ENCODE measurements around the gene P2RX7. TPM values are rescaled to one million over a fixed set of nuclear protein-coding genes. Genes with fewer than 3 reads are reported as not detected.

Gene P2RX7
- polyA plus RNA-seq, 3 donors, result 12.3 to 66.3 (median 20.5) TPM

DNA sequence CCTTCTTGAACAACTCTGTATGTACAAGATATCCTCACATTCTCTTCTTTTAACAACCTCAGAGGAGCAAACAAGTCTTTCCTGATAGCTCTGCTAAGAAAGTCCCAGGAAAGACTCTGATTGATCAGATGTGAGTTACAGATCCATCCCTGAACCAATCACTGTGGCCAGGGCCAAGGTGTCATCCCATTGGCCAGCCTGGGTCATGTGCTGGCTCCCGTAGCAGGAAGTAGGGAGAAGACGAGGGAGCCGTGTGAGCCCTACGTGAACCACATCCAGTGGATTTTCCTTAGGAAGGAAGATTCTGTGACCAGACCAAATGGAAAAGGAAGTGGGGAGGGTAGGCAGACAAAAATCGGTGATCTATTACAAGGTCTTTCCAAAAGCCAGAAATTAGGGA, 5.6 kb downstream of the P2RX7 start:
- peaks cover 14 to 43% of the 10 kb centered on the region in 2 donors for H3K36me3 ChIP-seq (replicated peaks in 1 of 2; ENCODE audit: control insufficient read depth in 1 of 2, insufficient read depth in 2 of 2, low read length in 2 of 2)
- peaks cover 97% of the 10 kb centered on the region for H3K79me2 ChIP-seq (ENCODE audit: insufficient read depth, low read length)
- WGBS (ENCODE audit: insufficient coverage), result 77% methylated on average over 5 of the region's 5 CpGs
- no peak overlapping the region for H2AFZ ChIP-seq (ENCODE audit: insufficient read depth, low read depth, low read length, poor library complexity, severe bottlenecking)
- peak overlapping the region in 4 of 7 donors; percentile 15 to 47 (median 40) for H3K27ac Mint-ChIP-seq
- peak overlapping the region in 1 of 2 donors; percentile 25 for H3K27ac ChIP-seq (ENCODE audit: low read depth in 1 of 2, low read length in 2 of 2)
- peaks cover 39 to 45% of the 10 kb centered on the region in 2 donors for H3K36me3 Mint-ChIP-seq
- TF ChIP-seq, protein P1, sequence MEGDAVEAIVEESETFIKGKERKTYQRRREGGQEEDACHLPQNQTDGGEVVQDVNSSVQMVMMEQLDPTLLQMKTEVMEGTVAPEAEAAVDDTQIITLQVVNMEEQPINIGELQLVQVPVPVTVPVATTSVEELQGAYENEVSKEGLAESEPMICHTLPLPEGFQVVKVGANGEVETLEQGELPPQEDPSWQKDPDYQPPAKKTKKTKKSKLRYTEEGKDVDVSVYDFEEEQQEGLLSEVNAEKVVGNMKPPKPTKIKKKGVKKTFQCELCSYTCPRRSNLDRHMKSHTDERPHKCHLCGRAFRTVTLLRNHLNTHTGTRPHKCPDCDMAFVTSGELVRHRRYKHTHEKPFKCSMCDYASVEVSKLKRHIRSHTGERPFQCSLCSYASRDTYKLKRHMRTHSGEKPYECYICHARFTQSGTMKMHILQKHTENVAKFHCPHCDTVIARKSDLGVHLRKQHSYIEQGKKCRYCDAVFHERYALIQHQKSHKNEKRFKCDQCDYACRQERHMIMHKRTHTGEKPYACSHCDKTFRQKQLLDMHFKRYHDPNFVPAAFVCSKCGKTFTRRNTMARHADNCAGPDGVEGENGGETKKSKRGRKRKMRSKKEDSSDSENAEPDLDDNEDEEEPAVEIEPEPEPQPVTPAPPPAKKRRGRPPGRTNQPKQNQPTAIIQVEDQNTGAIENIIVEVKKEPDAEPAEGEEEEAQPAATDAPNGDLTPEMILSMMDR (IDR thresholded peaks at IDR 0.05), result no peak
- H3K9me3 Mint-ChIP-seq, result peaks cover 0 to 9% (median 3%) of the 10 kb centered on the region in 7 donors
- intact Hi-C loops (cut with micrococcal nuclease), result no loop called here
- no peaks in the 10 kb centered on the region for H3K9me3 ChIP-seq (replicated peaks in 1 of 2; ENCODE audit: control insufficient read depth in 1 of 2, insufficient read depth in 1 of 2, low read length in 2 of 2)
- no peaks in the 10 kb centered on the region for H4K20me1 ChIP-seq (ENCODE audit: insufficient read depth, low read length)
- H3K4me1 Mint-ChIP-seq, result peaks cover 68% of the 10 kb centered on the region
- H3K4me3 Mint-ChIP-seq, result no peak overlapping the region
- peaks cover 53 to 65% of the 10 kb centered on the region in 2 donors for H3K4me1 ChIP-seq (ENCODE audit: control insufficient read depth in 1 of 2, insufficient read depth in 2 of 2, low read length in 2 of 2)
- peaks cover 0 to 2% (median 2%) of the 10 kb centered on the region in 3 donors for H3K27me3 Mint-ChIP-seq (ENCODE audit: low read depth in 3 of 3)
- DNase-seq, result peak in 1 of 3 donors; percentile 34
- H3K27me3 ChIP-seq (ENCODE audit: control insufficient read depth in 2 of 2, insufficient read depth in 2 of 2, low read length in 2 of 2), result no peaks in the 10 kb centered on the region
- H3K4me3 ChIP-seq (replicated peaks in 1 of 3; ENCODE audit: low read depth in 2 of 3, low read length in 3 of 3), result no peak overlapping the region
- no peak overlapping the region for H3K9ac ChIP-seq (ENCODE audit: insufficient read depth, low read length, poor library complexity, severe bottlenecking)
- H3K4me2 ChIP-seq (replicated peaks; ENCODE audit: extremely low read depth, low read length, poor library complexity, severe bottlenecking), result no peak overlapping the region

DNA sequence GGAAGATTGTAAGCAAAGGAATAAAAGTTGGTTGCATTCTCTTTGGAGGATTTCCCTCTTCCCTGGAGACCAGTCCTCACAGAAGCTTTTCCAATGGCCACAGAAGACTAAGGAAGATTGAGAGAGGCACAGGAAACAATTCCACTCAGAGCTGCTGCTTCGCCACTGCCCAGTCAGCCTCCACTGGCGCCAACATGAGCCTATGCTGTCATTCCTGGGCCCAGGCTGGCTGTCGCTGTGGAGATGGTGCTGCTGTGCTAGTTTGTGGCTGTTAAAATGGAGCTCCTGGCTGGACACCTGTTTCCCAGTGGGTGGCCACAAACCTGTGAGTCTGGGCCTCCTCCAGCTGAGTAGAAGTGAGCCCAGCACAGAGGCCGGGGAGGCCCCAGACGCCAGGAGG, 6.6 kb downstream of the P2RX7 start:
- no peak overlapping the region for H3K4me3 Mint-ChIP-seq
- peaks cover 88% of the 10 kb centered on the region for H3K79me2 ChIP-seq (ENCODE audit: insufficient read depth, low read length)
- H3K36me3 ChIP-seq (replicated peaks in 1 of 2; ENCODE audit: control insufficient read depth in 1 of 2, insufficient read depth in 2 of 2, low read length in 2 of 2), result peaks cover 14 to 43% of the 10 kb centered on the region in 2 donors
- peaks cover 0 to 9% (median 3%) of the 10 kb centered on the region in 7 donors for H3K9me3 Mint-ChIP-seq
- no peak overlapping the region for H3K4me2 ChIP-seq (replicated peaks; ENCODE audit: extremely low read depth, low read length, poor library complexity, severe bottlenecking)
- no peaks in the 10 kb centered on the region for H4K20me1 ChIP-seq (ENCODE audit: insufficient read depth, low read length)
- TF ChIP-seq, protein P1 (IDR thresholded peaks at IDR 0.05), result no peak
- peak overlapping the region; percentile 18 to 52 for H3K27ac ChIP-seq (ENCODE audit: low read depth in 1 of 2, low read length in 2 of 2)
- intact Hi-C loops (cut with micrococcal nuclease), result no loop called here
- H2AFZ ChIP-seq (ENCODE audit: insufficient read depth, low read depth, low read length, poor library complexity, severe bottlenecking), result no peak overlapping the region
- H3K27me3 Mint-ChIP-seq (ENCODE audit: low read depth in 3 of 3), result peaks cover 0 to 2% (median 2%) of the 10 kb centered on the region in 3 donors
- H3K4me1 ChIP-seq (ENCODE audit: control insufficient read depth in 1 of 2, insufficient read depth in 2 of 2, low read length in 2 of 2), result peaks cover 53 to 65% of the 10 kb centered on the region in 2 donors
- H3K4me1 Mint-ChIP-seq, result peaks cover 70% of the 10 kb centered on the region
- no peak overlapping the region for H3K9ac ChIP-seq (ENCODE audit: insufficient read depth, low read length, poor library complexity, severe bottlenecking)
- no peak overlapping the region for H3K27ac Mint-ChIP-seq
- no peak overlapping the region for H3K4me3 ChIP-seq (replicated peaks in 1 of 3; ENCODE audit: low read depth in 2 of 3, low read length in 3 of 3)
- 96% methylated on average over 5 of the region's 5 CpGs for WGBS (ENCODE audit: insufficient coverage)
- no peak for DNase-seq
- H3K27me3 ChIP-seq (ENCODE audit: control insufficient read depth in 2 of 2, insufficient read depth in 2 of 2, low read length in 2 of 2), result no peaks in the 10 kb centered on the region
- no peaks in the 10 kb centered on the region for H3K9me3 ChIP-seq (replicated peaks in 1 of 2; ENCODE audit: control insufficient read depth in 1 of 2, insufficient read depth in 1 of 2, low read length in 2 of 2)
- H3K36me3 Mint-ChIP-seq, result peaks cover 39 to 45% of the 10 kb centered on the region in 2 donors
